GM23248 (cell line): ENCODE data around the gene PAX9. TPM values are rescaled to one million over a fixed set of nuclear protein-coding genes. Genes with fewer than 3 reads are reported as not detected.

Source experiments
- DNase-seq: peaks from one replicate; pipeline ENCODE4 v3.0.0-alpha.2; 2015
- H2AFZ ChIP-seq: fragments of 200-600 bp; sonication (generic); 2 replicates; pipeline ENCODE4 v1.6.1; 2016; ENCODE audit warnings: antibody characterized with exemption
- H3F3A ChIP-seq: fragments of 200-600 bp; sonication (generic); 2 replicates; pipeline ENCODE4 v1.6.1; 2016; ENCODE audit warnings: mild to moderate bottlenecking, antibody characterized with exemption, mixed run types; ENCODE audit not compliant: insufficient read depth
- H3K27ac ChIP-seq: fragments of 200-600 bp; sonication (generic); 2 replicates; pipeline ENCODE4 v1.5.1; 2016; ENCODE audit warnings: mild to moderate bottlenecking
- H3K27me3 ChIP-seq: fragments of 200-600 bp; sonication (generic); replicated peaks from 2 replicates; pipeline ENCODE4 v1.6.1; 2016; ENCODE audit warnings: mild to moderate bottlenecking; ENCODE audit not compliant: insufficient read depth
- H3K36me3 ChIP-seq: fragments of 200-600 bp; sonication (generic); 2 replicates; pipeline ENCODE4 v1.6.1; 2016; ENCODE audit warnings: low read depth, mild to moderate bottlenecking
- H3K4me1 ChIP-seq: fragments of 200-600 bp; sonication (generic); 2 replicates; pipeline ENCODE4 v1.6.1; 2016; ENCODE audit warnings: mild to moderate bottlenecking; ENCODE audit not compliant: insufficient read depth
- H3K4me2 ChIP-seq: fragments of 200-600 bp; sonication (generic); one replicate; pipeline ENCODE4 v1.6.1; 2016; ENCODE audit warnings: mild to moderate bottlenecking; ENCODE audit not compliant: unreplicated experiment
- H3K4me3 ChIP-seq: fragments of 200-600 bp; sonication (generic); 2 replicates; pipeline ENCODE4 v1.5.1; 2016; ENCODE audit warnings: mild to moderate bottlenecking
- H3K79me2 ChIP-seq: fragments of 200-600 bp; sonication (generic); 2 replicates; pipeline ENCODE4 v1.6.1; 2016; ENCODE audit warnings: mild to moderate bottlenecking; ENCODE audit not compliant: insufficient read depth
- H3K9ac ChIP-seq: fragments of 200-600 bp; sonication (generic); 2 replicates; pipeline ENCODE4 v1.6.1; 2016; ENCODE audit warnings: mild to moderate bottlenecking
- H3K9me2 ChIP-seq: fragments of 200-600 bp; sonication (generic); 2 replicates; pipeline ENCODE4 v1.6.1; 2016; ENCODE audit warnings: mixed run types, mild to moderate bottlenecking, moderate library complexity; ENCODE audit not compliant: insufficient read depth
- H3K9me3 ChIP-seq: fragments of 200-600 bp; sonication (generic); one replicate; pipeline ENCODE4 v1.6.1; 2017; ENCODE audit warnings: low read depth
- H4K20me1 ChIP-seq: fragments of 200-600 bp; sonication (generic); 2 replicates; pipeline ENCODE4 v1.6.0; 2016; ENCODE audit not compliant: insufficient read depth
- EZH2 ChIP-seq: fragments of 200-600 bp; sonication (generic); IDR thresholded peaks from 2 replicates; pipeline ENCODE4 v1.6.1; 2018; ENCODE audit warnings: antibody characterized with exemption, mild to moderate bottlenecking; ENCODE audit not compliant: insufficient read depth, poor library complexity, severe bottlenecking
- EZH2phosphoT487 ChIP-seq: fragments of 200-600 bp; sonication (generic); IDR thresholded peaks from 2 replicates; pipeline ENCODE4 v1.6.1; 2018; ENCODE audit warnings: antibody characterized with exemption, moderate library complexity, mild to moderate bottlenecking, low read depth; ENCODE audit not compliant: insufficient read depth
- WGBS, 2 experiments: methylation state at CpG; one replicate each; pipeline ENCODE4 v1.1.6; 2015 to 2017; ENCODE audit warnings: low lambda C conversion rate in 2 of 2, low coverage in 1 of 2; ENCODE audit errors: missing lambda C conversion rate in 2 of 2; 5-methylcytosine and 5-hydroxymethylcytosine counted together
- in situ Hi-C: fragments of 300-500 bp; cut with MboI; formaldehyde crosslinking; loops from 2 replicates; pipeline ENCODE4 v1.15.0; 2020
- polyA plus RNA-seq: library from polyadenylated mRNA; unstranded; fragments of >200 nt; fragmentation: Nextera tagmentation; extraction: Ambion mirVana; gene quantifications from 2 replicates; pipeline ENCODE4 v1.2.1, GENCODE V29; 2016
- total RNA-seq: library from RNA; depleted of rRNA; stranded (reverse); fragments of >200 nt; shearing (Covaris generic); gene quantifications from 2 replicates; pipeline ENCODE4 v1.2.3, GENCODE V29; 2014

PAX9 gene
- total and polyA plus RNA-seq, 2 experiments from 2014 or later: 0.19 TPM; not detected in 1

DNA sequence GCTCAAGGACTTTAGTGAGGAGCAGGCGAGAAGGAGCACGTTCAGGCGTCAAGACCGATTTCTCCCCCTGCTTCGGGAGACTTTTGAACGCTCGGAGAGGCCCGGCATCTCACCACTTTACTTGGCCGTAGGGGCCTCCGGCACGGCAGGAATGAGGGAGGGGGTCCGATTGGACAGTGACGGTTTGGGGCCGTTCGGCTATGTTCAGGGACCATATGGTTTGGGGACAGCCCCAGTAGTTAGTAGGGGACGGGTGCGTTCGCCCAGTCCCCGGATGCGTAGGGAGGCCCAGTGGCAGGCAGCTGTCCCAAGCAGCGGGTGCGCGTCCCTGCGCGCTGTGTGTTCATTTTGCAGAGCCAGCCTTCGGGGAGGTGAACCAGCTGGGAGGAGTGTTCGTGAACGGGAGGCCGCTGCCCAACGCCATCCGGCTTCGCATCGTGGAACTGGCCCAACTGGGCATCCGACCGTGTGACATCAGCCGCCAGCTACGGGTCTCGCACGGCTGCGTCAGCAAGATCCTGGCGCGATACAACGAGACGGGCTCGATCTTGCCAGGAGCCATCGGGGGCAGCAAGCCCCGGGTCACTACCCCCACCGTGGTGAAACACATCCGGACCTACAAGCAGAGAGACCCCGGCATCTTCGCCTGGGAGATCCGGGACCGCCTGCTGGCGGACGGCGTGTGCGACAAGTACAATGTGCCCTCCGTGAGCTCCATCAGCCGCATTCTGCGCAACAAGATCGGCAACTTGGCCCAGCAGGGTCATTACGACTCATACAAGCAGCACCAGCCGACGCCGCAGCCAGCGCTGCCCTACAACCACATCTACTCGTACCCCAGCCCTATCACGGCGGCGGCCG is 1.1 kb downstream of the PAX9 start:
- peak; percentile 68 for DNase-seq
- Histone ChIP-seq H3K4me3 (peak overlapping the region; percentile 84), H2AFZ (peak overlapping the region; percentile 90), H4K20me1 (no peaks in the 10 kb centered on the region), H3K9me2 (no peaks in the 10 kb centered on the region), H3K9me3 (no peaks in the 10 kb centered on the region), H3K4me2 (peak overlapping the region; percentile 69), H3K36me3 (no peaks in the 10 kb centered on the region), H3K27me3 (peaks cover 58% of the 10 kb centered on the region), H3K9ac (no peak overlapping the region), H3F3A (no peaks in the 10 kb centered on the region; the same call in 1 of the 2 replicates), H3K4me1 (no peaks in the 10 kb centered on the region; the same call in 1 of the 2 replicates), H3K27ac (no peak overlapping the region), H3K79me2 (no peaks in the 10 kb centered on the region)
- in situ Hi-C loops: loop anchor here (25.0 kb wide), 1 partner anchor 275 kb away; no protein-coding TSS in a partner anchor
- TF ChIP-seq EZH2 (peak; percentile 41), EZH2phosphoT487 (no peak)
- 2% methylated on average over 70 to 71 of the region's 71 CpGs for WGBS, 2 experiments

- no peaks in the 10 kb centered on the region; the same call in 1 of the 2 replicates for H3F3A ChIP-seq
- no peak overlapping the region for H3K9ac ChIP-seq
- peak overlapping the region; percentile 90 for H2AFZ ChIP-seq
- H3K9me3 ChIP-seq: no peaks in the 10 kb centered on the region
- no peaks in the 10 kb centered on the region for H3K9me2 ChIP-seq
- H3K27ac ChIP-seq: no peak overlapping the region
- no peaks in the 10 kb centered on the region for H4K20me1 ChIP-seq
- peak overlapping the region; percentile 69 for H3K4me2 ChIP-seq
- H3K79me2 ChIP-seq: no peaks in the 10 kb centered on the region
- in situ Hi-C loops: loop anchor here (25.0 kb wide), 1 partner anchor 274 kb away; no protein-coding TSS in a partner anchor
- peak; percentile 69 for DNase-seq
- no peaks in the 10 kb centered on the region; the same call in 1 of the 2 replicates for H3K4me1 ChIP-seq
- TF ChIP-seq EZH2: peak; percentile 43
- TF ChIP-seq EZH2phosphoT487: no peak; the same call in 1 of the 2 replicates
- peak overlapping the region; percentile 84 for H3K4me3 ChIP-seq
- H3K36me3 ChIP-seq: no peaks in the 10 kb centered on the region
- H3K27me3 ChIP-seq: peaks cover 50% of the 10 kb centered on the region
- WGBS, 2 experiments: 4 to 6% methylated on average over 32 to 36 of the region's 39 CpGs
These were observed 2.0 kb downstream of the PAX9 start for GRCh38 chr14:36663404-36664321.

- H2AFZ ChIP-seq: peak overlapping the region; percentile 90; the same call in 1 of the 2 replicates
- in situ Hi-C loops: loop anchor here (25.0 kb wide), 1 partner anchor 273 kb away; no protein-coding TSS in a partner anchor
These were observed 2.9 kb downstream of the PAX9 start for GRCh38 chr14:36664322-36665193.

More at GRCh38 chr14:36664322-36665193, 2.9 kb downstream of the PAX9 start:
- Histone ChIP-seq H3K4me1 (no peaks in the 10 kb centered on the region; the same call in 1 of the 2 replicates), H3K79me2 (no peaks in the 10 kb centered on the region), H3K4me3 (no peak overlapping the region), H3K9ac (no peak overlapping the region), H3K9me3 (no peaks in the 10 kb centered on the region), H3K27ac (no peak overlapping the region), H3F3A (no peaks in the 10 kb centered on the region; the same call in 1 of the 2 replicates), H3K9me2 (no peaks in the 10 kb centered on the region), H3K4me2 (no peak overlapping the region), H3K27me3 (peaks cover 42% of the 10 kb centered on the region), H4K20me1 (no peaks in the 10 kb centered on the region), H3K36me3 (no peaks in the 10 kb centered on the region)
- 59% methylated on average over 9 of the region's 9 CpGs for WGBS, 2 experiments
- TF ChIP-seq EZH2phosphoT487 (no peak), EZH2 (peak; percentile 27)
- DNase-seq: no peak
